GM18951 (cell line): ENCODE data around the gene GNAZ.

ENCODE experiments used
- POLR2A ChIP-seq: IDR thresholded peaks from 4 replicates; pipeline ENCODE4 v1.6.1; 2011; ENCODE audit warnings: mild to moderate bottlenecking; ENCODE audit not compliant: insufficient read length, insufficient read depth; ENCODE audit errors: extremely low read depth
- in situ Hi-C: fragments of 300-500 bp; cut with MboI; formaldehyde crosslinking; loops from one replicate; pipeline ENCODE4 v1.12.0; 2022; ENCODE audit warnings: low sequenced_read_pairs, mixed read lengths, inconsistent platforms; ENCODE audit not compliant: unreplicated experiment

GNAZ gene

GRCh38 chr22:23092217-23092955 lies 22.1 kb downstream of the GNAZ start:
- TF ChIP-seq POLR2A: no peak
- in situ Hi-C loops: no loop called here

GRCh38 chr22:23093051-23093788 lies 22.9 kb downstream of the GNAZ start:
- no peak for TF ChIP-seq POLR2A

GRCh38 chr22:23094260-23094659 lies 23.9 kb downstream of the GNAZ start:
- no peak for TF ChIP-seq POLR2A
- in situ Hi-C loops: no loop called here

More at GRCh38 chr22:23093051-23093788, 22.9 kb downstream of the GNAZ start:
- in situ Hi-C loops: no loop called here

- in situ Hi-C loops: no loop called here
- no peak for TF ChIP-seq POLR2A
Measured at GRCh38 chr22:23094695-23095681, 24.7 kb downstream of the GNAZ start.

- in situ Hi-C loops: no loop called here
- TF ChIP-seq POLR2A: no peak
Measured at GRCh38 chr22:23095733-23096342, 25.5 kb downstream of the GNAZ start.

GRCh38 chr22:23097412-23098229 lies 27.3 kb downstream of the GNAZ start:
- TF ChIP-seq POLR2A: no peak

GRCh38 chr22:23098230-23098705 lies 27.9 kb downstream of the GNAZ start:
- in situ Hi-C loops: no loop called here

More at GRCh38 chr22:23097412-23098229, 27.3 kb downstream of the GNAZ start:
- in situ Hi-C loops: no loop called here

GRCh38 chr22:23098718-23099530 lies 28.6 kb downstream of the GNAZ start:
- no peak for TF ChIP-seq POLR2A
- in situ Hi-C loops: no loop called here

More at GRCh38 chr22:23098230-23098705, 27.9 kb downstream of the GNAZ start:
- no peak for TF ChIP-seq POLR2A

- in situ Hi-C loops: no loop called here
Measured at GRCh38 chr22:23099531-23099804, 29.1 kb downstream of the GNAZ start.

GRCh38 chr22:23100124-23100801 lies 29.9 kb downstream of the GNAZ start:
- no peak for TF ChIP-seq POLR2A
- in situ Hi-C loops: no loop called here

More at GRCh38 chr22:23099531-23099804, 29.1 kb downstream of the GNAZ start:
- TF ChIP-seq POLR2A: no peak

GRCh38 chr22:23101524-23101923 lies 31.2 kb downstream of the GNAZ start:
- TF ChIP-seq POLR2A: no peak
- in situ Hi-C loops: no loop called here
